Right lobe of liver (tissue), 6 donors: Measurements from ENCODE around the gene TSHR. TPM values are rescaled to one million over a fixed set of nuclear protein-coding genes. Genes with fewer than 3 reads are reported as not detected.

Experiments used
- ATAC-seq, 4 donors: fragments of 200-7000 bp; cut with Tn5 transposase; one replicate each; pipeline ENCODE4 v1.9.1; 2020; ENCODE audit warnings: mild to moderate bottlenecking in 4 of 4, moderate library complexity in 4 of 4
- DNase-seq, 3 donors: peaks; one replicate each; pipeline ENCODE4 v3.0.0-alpha.2; 2020
- H3K27ac ChIP-seq, 3 donors: fragments of 200-600 bp; one replicate each; pipeline ENCODE4 v1.8.0; 2022
- H3K27me3 ChIP-seq, 2 donors: fragments of 200-600 bp; one replicate each; pipeline ENCODE4 v1.8.0; 2022
- H3K36me3 ChIP-seq, 4 donors: fragments of 200-600 bp; sonication (generic) in 1 of 4; one replicate each; pipeline versions ENCODE4 v1.5.1 to v1.8.0; 2017 to 2022; ENCODE audit warnings: control low read depth in 1 of 4
- H3K4me1 ChIP-seq, 4 donors: fragments of 200-600 bp; sonication (generic) in 1 of 4; one replicate each; pipeline versions ENCODE4 v1.5.1 to v1.8.0; 2017 to 2022; ENCODE audit warnings: control low read depth in 1 of 4
- H3K4me3 ChIP-seq, 3 donors: fragments of 200-600 bp; one replicate each; pipeline ENCODE4 v1.8.0; 2022
- H3K9me3 ChIP-seq, 4 donors: fragments of 200-600 bp; sonication (generic) in 1 of 4; one replicate each; pipeline versions ENCODE4 v1.5.1 to v1.8.0; 2017 to 2022; ENCODE audit warnings: control low read depth in 1 of 4
- POLR2A ChIP-seq: fragments of 450-650 bp; IDR thresholded peaks from one replicate; pipeline ENCODE4 v1.6.1; 2017; ENCODE audit warnings: antibody characterized with exemption, mild to moderate bottlenecking
- WGBS: methylation state at CpG from one replicate; pipeline ENCODE4 v1.1.6; 2018; ENCODE audit warnings: low coverage, low lambda C conversion rate; ENCODE audit not compliant: insufficient coverage; ENCODE audit errors: missing lambda C conversion rate; 5-methylcytosine and 5-hydroxymethylcytosine counted together
- intact Hi-C, 2 donors: fragments of 100-400 bp; cut with DNase I; formaldehyde crosslinking; loops; one replicate each; pipeline versions ENCODE4 v1.11.2 to v1.14.1; 2022
- total RNA-seq, 6 experiments: library from RNA; depleted of rRNA in 2 of 6; stranded (reverse); fragments of >200 nt in 2 of 6; fragmentation: NEBNext Ultra II Directional in 3 of 6; extraction: Animal tissue kit (Norgen Biotek cat#: 25700) in 3 of 6; gene quantifications; one replicate each; pipeline versions ENCODE4 v1.1.0 to v1.2.4, GENCODE V29; 2016 to 2023
- TF ChIP-seq, protein P1 (sequence below), 4 donors: fragments of 200-600 bp in 3 of 4; fragments of 450-650 bp in 1 of 4; IDR thresholded peaks; one replicate each; pipeline versions ENCODE4 v1.5.1 to v1.8.0; 2016 to 2022; ENCODE audit warnings: antibody characterized with exemption in 4 of 4, mild to moderate bottlenecking in 2 of 4
- donor health status: DM: no; HTN: yes; CAD: no.
- donor health status: DM: no; HTN: no; CAD: no.
- donor health status: DM: no; HTN: no; CAD: no.
- donor health status: DM: no; HTN: yes; CAD: no.
- donor health status: DM: no; HTN: yes; CAD: no.

The TSHR gene
- total RNA-seq, 6 experiments from 2014 or later = 0.37 TPM; not detected in 5

DNA sequence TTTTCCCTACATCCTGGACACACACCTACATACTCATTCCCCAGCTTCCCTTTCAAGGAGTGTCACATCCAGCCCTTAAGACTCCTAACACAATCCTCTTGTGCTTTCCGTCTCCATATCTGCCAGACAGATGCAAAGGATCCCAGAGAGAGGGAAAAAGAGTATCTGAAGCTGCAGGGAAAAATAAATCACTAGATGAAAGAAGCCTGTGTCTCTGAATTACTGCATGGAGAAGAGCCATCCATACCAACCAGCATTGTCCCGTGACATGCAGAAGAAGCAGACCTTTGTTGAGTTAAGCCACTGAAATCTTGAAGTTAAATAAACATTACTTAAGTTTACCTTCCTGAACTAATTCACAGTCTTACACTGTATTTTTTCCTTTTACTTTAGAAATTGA lies 210.7 kb downstream of the TSHR start:
- no peak for TF ChIP-seq POLR2A
- TF ChIP-seq, protein P1, sequence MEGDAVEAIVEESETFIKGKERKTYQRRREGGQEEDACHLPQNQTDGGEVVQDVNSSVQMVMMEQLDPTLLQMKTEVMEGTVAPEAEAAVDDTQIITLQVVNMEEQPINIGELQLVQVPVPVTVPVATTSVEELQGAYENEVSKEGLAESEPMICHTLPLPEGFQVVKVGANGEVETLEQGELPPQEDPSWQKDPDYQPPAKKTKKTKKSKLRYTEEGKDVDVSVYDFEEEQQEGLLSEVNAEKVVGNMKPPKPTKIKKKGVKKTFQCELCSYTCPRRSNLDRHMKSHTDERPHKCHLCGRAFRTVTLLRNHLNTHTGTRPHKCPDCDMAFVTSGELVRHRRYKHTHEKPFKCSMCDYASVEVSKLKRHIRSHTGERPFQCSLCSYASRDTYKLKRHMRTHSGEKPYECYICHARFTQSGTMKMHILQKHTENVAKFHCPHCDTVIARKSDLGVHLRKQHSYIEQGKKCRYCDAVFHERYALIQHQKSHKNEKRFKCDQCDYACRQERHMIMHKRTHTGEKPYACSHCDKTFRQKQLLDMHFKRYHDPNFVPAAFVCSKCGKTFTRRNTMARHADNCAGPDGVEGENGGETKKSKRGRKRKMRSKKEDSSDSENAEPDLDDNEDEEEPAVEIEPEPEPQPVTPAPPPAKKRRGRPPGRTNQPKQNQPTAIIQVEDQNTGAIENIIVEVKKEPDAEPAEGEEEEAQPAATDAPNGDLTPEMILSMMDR (IDR thresholded peaks at IDR 0.05) = no peak
- no peaks in the 10 kb centered on the region for H3K9me3 ChIP-seq
- intact Hi-C loops = loop anchor here in 1 of 2 donors (10.0 kb wide), 1 partner anchor 171 kb away; no protein-coding TSS in a partner anchor

DNA sequence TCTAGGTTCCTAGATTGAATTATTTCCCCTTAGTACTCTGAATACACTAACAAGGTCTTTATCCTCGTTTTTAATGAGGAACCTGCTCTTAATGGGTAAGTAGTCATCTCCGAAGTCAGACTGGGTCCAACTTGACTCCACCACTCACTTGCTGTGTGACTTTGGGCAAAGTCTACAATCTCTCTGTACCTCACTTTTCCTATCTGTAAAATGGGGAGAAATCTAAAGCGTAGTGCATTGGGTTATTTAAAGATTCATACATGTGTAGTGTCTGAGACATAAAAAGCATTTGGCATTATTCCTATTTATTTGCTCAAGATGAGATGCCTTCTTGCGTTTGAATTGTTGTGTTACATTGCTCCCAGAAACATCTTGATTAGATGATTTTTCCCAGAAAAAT lies 213.8 kb downstream of the TSHR start:
- H3K9me3 ChIP-seq = no peaks in the 10 kb centered on the region
- TF ChIP-seq, protein P1 (IDR thresholded peaks at IDR 0.05) = no peak
- no peak for TF ChIP-seq POLR2A
- H3K36me3 ChIP-seq = no peaks in the 10 kb centered on the region
- ATAC-seq = no peak
- H3K4me1 ChIP-seq = peaks cover 0 to 20% (median 3%) of the 10 kb centered on the region in 4 donors
- intact Hi-C loops = loop anchor here in 1 of 2 donors (10.0 kb wide), 1 partner anchor 174 kb away; no protein-coding TSS in a partner anchor
- DNase-seq = no peak
- peak overlapping the region; percentile 91 to 93 (median 92) for H3K27ac ChIP-seq
- WGBS = 52% methylated on average over 4 of the region's 4 CpGs
- peak overlapping the region; percentile 60 to 82 (median 66) for H3K4me3 ChIP-seq
- no peaks in the 10 kb centered on the region for H3K27me3 ChIP-seq

More for the DNA sequence above, 210.7 kb downstream of the TSHR start:
- WGBS = 89% methylated on average over 2 of the region's 2 CpGs
- Histone ChIP-seq H3K27ac (no peak overlapping the region), H3K4me1 (peaks cover 0 to 29% (median 3%) of the 10 kb centered on the region in 4 donors), H3K36me3 (no peaks in the 10 kb centered on the region), H3K27me3 (no peaks in the 10 kb centered on the region), H3K4me3 (no peak overlapping the region)
- DNase-seq (no peak), ATAC-seq (no peak)

DNA sequence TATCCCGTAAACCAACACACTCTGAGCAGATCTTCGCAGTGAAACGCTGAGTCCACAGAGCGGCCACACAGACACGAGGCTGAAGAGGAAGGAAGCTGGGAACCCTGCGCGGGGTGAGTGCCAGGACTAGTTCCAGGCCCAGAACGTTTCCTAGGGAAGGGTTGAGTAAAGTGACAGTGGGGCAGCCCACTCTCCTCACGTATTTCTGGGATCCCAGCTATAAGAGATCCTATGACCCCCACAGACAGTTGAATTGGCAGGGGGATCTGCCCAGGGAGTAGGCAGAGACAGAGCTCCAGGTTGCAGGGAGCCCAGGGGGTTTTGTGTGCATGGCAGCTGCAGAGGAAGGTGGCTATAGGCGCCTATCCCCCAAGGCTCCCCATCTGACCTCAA lies 214.3 kb downstream of the TSHR start:
- H3K27me3 ChIP-seq = no peaks in the 10 kb centered on the region
- 2% methylated on average over 9 of the region's 10 CpGs for WGBS
- peak overlapping the region; percentile 60 to 82 (median 66) for H3K4me3 ChIP-seq
- H3K36me3 ChIP-seq = no peaks in the 10 kb centered on the region
- ATAC-seq (peak; percentile 61 to 70 (median 64)), DNase-seq (peak; percentile 72 to 81 (median 79))
- H3K9me3 ChIP-seq = no peaks in the 10 kb centered on the region
- intact Hi-C loops = loop anchor here in 1 of 2 donors (10.0 kb wide), 1 partner anchor 175 kb away; no protein-coding TSS in a partner anchor
- peaks cover 0 to 16% (median 3%) of the 10 kb centered on the region in 4 donors for H3K4me1 ChIP-seq
- TF ChIP-seq POLR2A = no peak
- TF ChIP-seq, protein P1 (IDR thresholded peaks at IDR 0.05) = no peak
- peak overlapping the region; percentile 91 to 93 (median 92) for H3K27ac ChIP-seq

DNA sequence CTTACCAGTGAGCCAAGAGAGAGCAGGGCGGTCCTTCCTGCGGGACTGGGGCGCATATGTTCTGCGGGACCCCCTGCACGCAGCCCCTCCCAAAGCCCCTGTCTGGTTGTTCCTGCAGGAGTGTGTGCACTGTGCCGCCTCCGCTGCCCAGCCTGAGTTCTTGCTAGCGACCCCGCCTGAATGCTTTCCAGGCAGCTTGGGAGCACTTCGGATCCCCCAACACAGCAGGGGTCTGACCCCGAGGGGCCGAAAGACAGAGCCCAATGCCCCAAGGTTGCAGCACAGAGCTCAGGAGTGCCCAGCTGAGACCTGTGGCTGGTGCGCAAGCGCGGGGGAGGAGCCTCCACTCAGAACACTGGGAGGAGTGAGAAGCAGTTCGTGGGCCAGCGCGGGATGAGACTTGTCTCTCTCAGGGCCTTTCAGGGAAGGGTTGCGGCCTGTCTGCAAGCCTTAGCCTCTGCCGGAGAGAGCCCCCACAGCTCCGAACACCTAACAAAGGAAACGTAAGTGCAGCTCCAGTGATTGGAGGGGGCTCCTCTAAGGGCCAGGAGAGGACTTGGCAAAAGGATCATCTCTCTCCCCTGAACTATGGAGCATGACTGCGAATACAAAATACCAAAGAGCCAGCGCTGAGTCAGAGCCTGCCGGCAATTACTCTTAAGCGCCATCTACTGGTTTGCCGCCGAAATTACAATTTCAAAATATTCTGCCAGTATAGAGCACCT lies 214.8 kb downstream of the TSHR start:
- peak overlapping the region; percentile 60 to 82 (median 66) for H3K4me3 ChIP-seq
- ATAC-seq = peak; percentile 96 to 99 (median 96)

More for the DNA sequence above, 214.8 kb downstream of the TSHR start:
- H3K4me1 ChIP-seq = peaks cover 0 to 12% (median 3%) of the 10 kb centered on the region in 4 donors
- intact Hi-C loops = no loop called here
- no peaks in the 10 kb centered on the region for H3K9me3 ChIP-seq
- TF ChIP-seq, protein P1 (IDR thresholded peaks at IDR 0.05) = peak; percentile 86 to 93 (median 88)
- peak; percentile 94 for TF ChIP-seq POLR2A
- H3K27ac ChIP-seq = peak overlapping the region; percentile 91 to 93 (median 92)
- DNase-seq = peak; percentile 95 to 97 (median 96)
- WGBS = 1% methylated on average over 14 of the region's 28 CpGs
- no peaks in the 10 kb centered on the region for H3K36me3 ChIP-seq
- H3K27me3 ChIP-seq = no peaks in the 10 kb centered on the region
